Endodermal cell (in vitro differentiated cells): ENCODE measurements around the gene DDX21. TPM values are rescaled to one million over a fixed set of nuclear protein-coding genes. Genes with fewer than 3 reads are reported as not detected.
A peak's percentile ranks its signal among the peaks of the same experiment; 100 is the strongest.

ENCODE experiments used
- DNase-seq: peaks from one replicate; pipeline ENCODE4 v3.0.0-alpha.2; 2017
- H3K27ac ChIP-seq: 2 replicates; pipeline ENCODE4 v1.5.1; 2013; ENCODE audit warnings: mild to moderate bottlenecking, low read depth, low read length, moderate library complexity
- H3K27me3 ChIP-seq: 2 replicates; pipeline ENCODE4 v1.6.1; 2013; ENCODE audit warnings: mild to moderate bottlenecking, low read length, moderate library complexity; ENCODE audit not compliant: insufficient read depth, control insufficient read depth, poor library complexity, severe bottlenecking
- H3K36me3 ChIP-seq: 2 replicates; pipeline ENCODE4 v1.7.0; 2013; ENCODE audit warnings: mild to moderate bottlenecking, low read length, moderate library complexity; ENCODE audit not compliant: control insufficient read depth, insufficient read depth
- H3K4me1 ChIP-seq: one replicate; pipeline ENCODE4 v1.7.0; 2013; ENCODE audit warnings: low read length; ENCODE audit not compliant: control insufficient read depth, insufficient read depth
- H3K4me3 ChIP-seq: 2 replicates; pipeline ENCODE4 v1.5.1; 2013; ENCODE audit warnings: mild to moderate bottlenecking, low read length, moderate library complexity
- H3K9ac ChIP-seq: 2 replicates; pipeline ENCODE4 v1.6.1; 2013; ENCODE audit warnings: mild to moderate bottlenecking, low read length, moderate library complexity; ENCODE audit not compliant: poor library complexity, severe bottlenecking; ENCODE audit errors: extremely low read depth
- H3K9me3 ChIP-seq: 2 replicates; pipeline ENCODE4 v1.6.1; 2013; ENCODE audit warnings: mild to moderate bottlenecking, low read length, moderate library complexity; ENCODE audit not compliant: control insufficient read depth
- H3K27ac Mint-ChIP-seq: 2 replicates; pipeline ENCODE4 v1.8.0; 2020; ENCODE audit warnings: mixed read lengths
- H3K27me3 Mint-ChIP-seq: 2 replicates; pipeline ENCODE4 v1.8.0; 2021; ENCODE audit warnings: mild to moderate bottlenecking, mixed read lengths; ENCODE audit not compliant: insufficient read depth
- H3K36me3 Mint-ChIP-seq: 2 replicates; pipeline ENCODE4 v1.8.0; 2020; ENCODE audit warnings: low read depth, mixed read lengths
- H3K4me1 Mint-ChIP-seq: 2 replicates; pipeline ENCODE4 v1.8.0; 2020; ENCODE audit warnings: mixed read lengths
- H3K4me3 Mint-ChIP-seq: 2 replicates; pipeline ENCODE4 v1.8.0; 2020; ENCODE audit warnings: mild to moderate bottlenecking, moderate library complexity, mixed read lengths
- H3K9me3 Mint-ChIP-seq: 2 replicates; pipeline ENCODE4 v1.8.0; 2020; ENCODE audit warnings: mild to moderate bottlenecking, mixed read lengths
- WGBS, 2 experiments: methylation state at CpG; one replicate each; pipeline versions ENCODE4 v1.1.5 to v1.1.7; 2013; ENCODE audit warnings: missing lambda C conversion rate in 2 of 2, mixed read lengths in 1 of 2; ENCODE audit not compliant: insufficient coverage in 1 of 2, insufficient read length in 1 of 2; 5-methylcytosine and 5-hydroxymethylcytosine counted together
- total RNA-seq, 2 donors: library from RNA; stranded (reverse); fragmentation: NEBNext Ultra II Directional in 1 of 2; extraction: Animal tissue kit (Norgen Biotek cat#: 25700) in 1 of 2; gene quantifications; 2 replicates in 1 of 2; 3 replicates in 1 of 2; pipeline ENCODE4 v1.2.1, GENCODE V29; 2021
- TF ChIP-seq, protein P1 (sequence below): fragments of 200-600 bp; sonication (generic); conservative IDR thresholded peaks from 2 replicates; pipeline ENCODE4 v1.5.0; 2021; ENCODE audit warnings: antibody characterized with exemption, mild to moderate bottlenecking

DDX21 gene
- total RNA-seq, 2 donors from 2014 or later, result 64.7 to 78.7 TPM

GRCh38 chr10:69014171-69014570, 58.2 kb downstream of the DDX21 start:
- no peak for DNase-seq
- 90 to 96% methylated on average over 1 of the region's 1 CpG for WGBS, 2 experiments
- TF ChIP-seq, protein P1, sequence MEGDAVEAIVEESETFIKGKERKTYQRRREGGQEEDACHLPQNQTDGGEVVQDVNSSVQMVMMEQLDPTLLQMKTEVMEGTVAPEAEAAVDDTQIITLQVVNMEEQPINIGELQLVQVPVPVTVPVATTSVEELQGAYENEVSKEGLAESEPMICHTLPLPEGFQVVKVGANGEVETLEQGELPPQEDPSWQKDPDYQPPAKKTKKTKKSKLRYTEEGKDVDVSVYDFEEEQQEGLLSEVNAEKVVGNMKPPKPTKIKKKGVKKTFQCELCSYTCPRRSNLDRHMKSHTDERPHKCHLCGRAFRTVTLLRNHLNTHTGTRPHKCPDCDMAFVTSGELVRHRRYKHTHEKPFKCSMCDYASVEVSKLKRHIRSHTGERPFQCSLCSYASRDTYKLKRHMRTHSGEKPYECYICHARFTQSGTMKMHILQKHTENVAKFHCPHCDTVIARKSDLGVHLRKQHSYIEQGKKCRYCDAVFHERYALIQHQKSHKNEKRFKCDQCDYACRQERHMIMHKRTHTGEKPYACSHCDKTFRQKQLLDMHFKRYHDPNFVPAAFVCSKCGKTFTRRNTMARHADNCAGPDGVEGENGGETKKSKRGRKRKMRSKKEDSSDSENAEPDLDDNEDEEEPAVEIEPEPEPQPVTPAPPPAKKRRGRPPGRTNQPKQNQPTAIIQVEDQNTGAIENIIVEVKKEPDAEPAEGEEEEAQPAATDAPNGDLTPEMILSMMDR, result no peak
- no peak overlapping the region for H3K4me3 ChIP-seq
- no peaks in the 10 kb centered on the region for H3K9me3 Mint-ChIP-seq
- no peaks in the 10 kb centered on the region for H3K27me3 ChIP-seq
- peaks cover 3% of the 10 kb centered on the region for H3K4me1 Mint-ChIP-seq
- no peaks in the 10 kb centered on the region for H3K4me1 ChIP-seq
- H3K27ac ChIP-seq, result no peak overlapping the region
- peaks cover 70% of the 10 kb centered on the region for H3K36me3 ChIP-seq
- no peaks in the 10 kb centered on the region for H3K9me3 ChIP-seq
- H3K4me3 Mint-ChIP-seq, result no peak overlapping the region
- H3K36me3 Mint-ChIP-seq, result peaks cover 59% of the 10 kb centered on the region
- no peak overlapping the region for H3K9ac ChIP-seq
- H3K27ac Mint-ChIP-seq, result no peak overlapping the region
- no peaks in the 10 kb centered on the region for H3K27me3 Mint-ChIP-seq

DNA sequence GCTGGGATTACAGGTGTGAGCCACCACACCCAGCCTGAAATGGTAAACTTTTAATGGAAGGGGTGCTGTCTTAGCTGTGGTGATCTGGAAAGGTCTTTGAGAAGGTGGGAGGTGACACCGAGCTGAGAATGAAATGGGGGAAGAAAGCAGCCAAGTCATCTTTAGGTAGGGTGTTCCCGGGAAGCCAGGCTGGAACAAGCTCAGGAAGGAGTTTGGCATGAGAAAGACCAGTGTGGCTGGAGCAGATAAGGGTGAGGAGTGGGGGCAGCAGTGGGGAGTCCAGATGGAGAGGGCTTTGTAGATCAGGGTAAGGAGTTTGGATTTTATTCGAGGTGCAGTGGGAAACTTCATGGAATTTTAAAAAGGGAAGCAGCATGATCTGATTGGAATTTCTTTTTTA, 62.6 kb downstream of the DDX21 start:
- H3K9me3 Mint-ChIP-seq, result no peaks in the 10 kb centered on the region
- WGBS, 2 experiments, result 90 to 98% methylated on average over 1 to 3 of the region's 3 CpGs
- Histone ChIP-seq H3K9ac (no peak overlapping the region), H3K27me3 (peaks cover 17% of the 10 kb centered on the region), H3K36me3 (peaks cover 33% of the 10 kb centered on the region), H3K4me3 (no peak overlapping the region), H3K27ac (no peak overlapping the region), H3K9me3 (no peaks in the 10 kb centered on the region), H3K4me1 (no peaks in the 10 kb centered on the region)
- H3K27ac Mint-ChIP-seq, result peak overlapping the region; percentile 40
- peaks cover 3% of the 10 kb centered on the region for H3K4me1 Mint-ChIP-seq
- peak; percentile 83 for DNase-seq
- H3K27me3 Mint-ChIP-seq, result peaks cover 18% of the 10 kb centered on the region
- peaks cover 34% of the 10 kb centered on the region for H3K36me3 Mint-ChIP-seq
- no peak overlapping the region for H3K4me3 Mint-ChIP-seq
- TF ChIP-seq, protein P1, result no peak

DNA sequence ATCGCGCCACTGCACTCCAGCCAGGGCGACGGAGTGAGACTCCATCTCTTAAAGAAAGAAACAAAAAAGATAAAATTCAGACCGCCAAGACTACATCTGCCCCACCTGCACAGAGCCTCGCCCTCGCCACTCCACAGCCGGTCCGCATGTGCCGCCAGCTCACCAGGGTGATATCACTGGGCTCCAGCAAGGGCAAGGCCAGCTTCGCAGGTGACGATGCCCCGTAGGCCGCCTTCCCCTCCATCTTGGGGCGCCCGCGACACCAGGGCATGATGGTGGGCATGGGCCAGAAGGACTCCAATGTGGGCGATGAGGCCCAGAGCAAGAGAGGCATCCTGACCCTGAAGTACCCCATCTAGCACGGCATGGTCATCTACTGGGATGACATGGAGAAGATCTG, 66.6 kb downstream of the DDX21 start:
- peaks cover 44% of the 10 kb centered on the region for H3K27me3 Mint-ChIP-seq
- H3K9me3 Mint-ChIP-seq, result no peaks in the 10 kb centered on the region

More for the DNA sequence above, 66.6 kb downstream of the DDX21 start:
- 94 to 96% methylated on average over 13 to 19 of the region's 19 CpGs for WGBS, 2 experiments
- TF ChIP-seq, protein P1, result no peak
- Histone ChIP-seq H3K9ac (no peak overlapping the region), H3K36me3 (peaks cover 10% of the 10 kb centered on the region), H3K4me1 (no peaks in the 10 kb centered on the region), H3K27ac (no peak overlapping the region), H3K27me3 (peaks cover 41% of the 10 kb centered on the region), H3K4me3 (no peak overlapping the region), H3K9me3 (no peaks in the 10 kb centered on the region)
- peaks cover 11% of the 10 kb centered on the region for H3K36me3 Mint-ChIP-seq
- no peak overlapping the region for H3K27ac Mint-ChIP-seq
- peaks cover 3% of the 10 kb centered on the region for H3K4me1 Mint-ChIP-seq
- H3K4me3 Mint-ChIP-seq, result no peak overlapping the region
- DNase-seq, result no peak
